Endothelial cell of umbilical vein (primary cell): ENCODE measurements around the gene RPTN. TPM values are rescaled to one million over a fixed set of nuclear protein-coding genes. Genes with fewer than 3 reads are reported as not detected.

ENCODE experiments used
- BruUV-seq: library from RNA; stranded (reverse); fragments of 400-500 nt; replicated peaks from 2 replicates; lab custom pipeline; 2021; lab: Mats Ljungman, UMichigan
- CTCF ChIA-PET: fragments of 300-600, 350-600 bp; sonication (Branson Sonifier 250); formaldehyde crosslinking; loops from one replicate; lab custom pipeline; 2021; ENCODE audit warnings: antibody characterized with exemption, inconsistent platforms; lab: Charles Lee
- POLR2A ChIA-PET: fragments of 300-600, 350-600 bp; sonication (Branson Sonifier 250); formaldehyde crosslinking; loops from one replicate; lab custom pipeline; 2021; ENCODE audit warnings: antibody characterized with exemption, inconsistent platforms; lab: Charles Lee
- DNase-seq: peaks from one replicate; pipeline ENCODE4 v3.0.0-alpha.2; 2011; ENCODE audit warnings: low read depth, low spot score
- FAIRE-seq: peaks from 2 replicates; lab custom pipeline; 2011; peaks lifted over from hg19 to GRCh38; lab: Jason Lieb, UNC
- H2AFZ ChIP-seq: 2 replicates; pipeline ENCODE4 v1.6.0; 2012; ENCODE audit warnings: low read depth, low read length, control low read depth, inconsistent platforms
- H3K27ac ChIP-seq: 2 replicates; pipeline ENCODE4 v1.5.1; 2011; ENCODE audit warnings: low read depth, mild to moderate bottlenecking, control low read depth, low read length, moderate library complexity; ENCODE audit not compliant: insufficient read depth
- H3K27me3 ChIP-seq, 2 experiments: 2 replicates each; pipeline versions ENCODE4 v1.6.0 to v1.6.1; 2011; ENCODE audit warnings: low read length in 2 of 2, mixed read lengths in 1 of 2; ENCODE audit not compliant: control insufficient read depth in 2 of 2, insufficient read depth in 2 of 2
- H3K36me3 ChIP-seq, 2 experiments: 2 replicates in 1 of 2; 3 replicates in 1 of 2; pipeline ENCODE4 v1.5.1; 2011; ENCODE audit warnings: low read length in 2 of 2, mild to moderate bottlenecking in 1 of 2, moderate library complexity in 1 of 2; ENCODE audit not compliant: control insufficient read depth in 2 of 2, insufficient read depth in 2 of 2; ENCODE audit errors: extremely low read depth in 1 of 2
- H3K4me1 ChIP-seq: 3 replicates; pipeline ENCODE4 v1.5.1; 2011; ENCODE audit warnings: mild to moderate bottlenecking, low read length; ENCODE audit not compliant: control insufficient read depth, insufficient read depth; ENCODE audit errors: extremely low read depth
- H3K4me2 ChIP-seq: 2 replicates; pipeline ENCODE4 v1.6.1; 2011; ENCODE audit warnings: low read length, control low read depth, mixed read lengths; ENCODE audit not compliant: insufficient read depth
- H3K4me3 ChIP-seq, 3 experiments: fragments of 200-600 bp in 1 of 3; sonication (generic), shearing (Covaris generic) in 1 of 3; replicated peaks in 1 of 3; 2 replicates each; pipeline ENCODE4 v1.5.1; 2011 to 2016; ENCODE audit warnings: control low read depth in 3 of 3, low read length in 3 of 3, mild to moderate bottlenecking in 2 of 3, inconsistent platforms in 1 of 3, low read depth in 1 of 3, moderate library complexity in 1 of 3; ENCODE audit not compliant: insufficient read depth in 1 of 3
- H3K79me2 ChIP-seq: 2 replicates; pipeline ENCODE4 v1.6.0; 2012; ENCODE audit warnings: low read length, inconsistent platforms; ENCODE audit not compliant: control insufficient read depth, insufficient read depth
- H3K9ac ChIP-seq: replicated peaks from 2 replicates; pipeline ENCODE3; 2011; ENCODE audit warnings: low read length, control low read depth; ENCODE audit not compliant: insufficient read depth; ENCODE audit errors: extremely low read depth
- H3K9me1 ChIP-seq: replicated peaks from 3 replicates; pipeline ENCODE4 v1.6.0; 2011; ENCODE audit warnings: mild to moderate bottlenecking, low read length; ENCODE audit not compliant: control insufficient read depth, insufficient read depth; ENCODE audit errors: extremely low read depth
- H3K9me3 ChIP-seq: replicated peaks from 2 replicates; pipeline ENCODE4 v1.5.1; 2012; ENCODE audit warnings: low read length, inconsistent platforms; ENCODE audit not compliant: control insufficient read depth, insufficient read depth
- H4K20me1 ChIP-seq: replicated peaks from 2 replicates; pipeline ENCODE3; 2011; ENCODE audit warnings: mild to moderate bottlenecking, low read length; ENCODE audit not compliant: control insufficient read depth, insufficient read depth; ENCODE audit errors: extremely low read depth
- EZH2 ChIP-seq: IDR thresholded peaks from 2 replicates; pipeline ENCODE4 v1.6.1; 2012; ENCODE audit warnings: borderline replicate concordance, low read depth, mild to moderate bottlenecking, moderate library complexity, low read length, inconsistent platforms; ENCODE audit not compliant: severe bottlenecking
- FOS ChIP-seq: IDR thresholded peaks from 2 replicates; pipeline ENCODE4 v1.6.1; 2011; ENCODE audit warnings: mild to moderate bottlenecking, low read length, moderate library complexity, borderline replicate concordance; ENCODE audit not compliant: insufficient read depth
- GATA2 ChIP-seq: IDR thresholded peaks from 2 replicates; pipeline ENCODE4 v1.7.0; 2011; ENCODE audit warnings: low read depth, mild to moderate bottlenecking, moderate library complexity, mixed read lengths, low read length; ENCODE audit not compliant: insufficient read length, insufficient read depth
- JUN ChIP-seq: IDR thresholded peaks from 2 replicates; pipeline ENCODE4 v1.6.1; 2011; ENCODE audit warnings: borderline replicate concordance, low read depth; ENCODE audit not compliant: insufficient read length, insufficient read depth
- MYC ChIP-seq: IDR thresholded peaks from one replicate; pipeline ENCODE4 v1.6.1; 2011; ENCODE audit warnings: mild to moderate bottlenecking, low read depth, low read length
- POLR2A ChIP-seq: IDR thresholded peaks from 2 replicates; pipeline ENCODE4 v1.6.1; 2012; ENCODE audit warnings: low read depth, mild to moderate bottlenecking, control low read depth, low read length
- POLR2AphosphoS5 ChIP-seq: IDR thresholded peaks from 2 replicates; pipeline ENCODE4 v1.6.1; 2012; ENCODE audit warnings: low read depth, mild to moderate bottlenecking, control low read depth, low read length, moderate library complexity; ENCODE audit not compliant: insufficient read depth
- dilution Hi-C: fragments of 300-500 bp; cut with MboI; formaldehyde crosslinking; loops from one replicate; pipeline ENCODE4 v1.15.0; 2019; ENCODE audit warnings: low sequenced_read_pairs; ENCODE audit not compliant: extremely low pct_ligation_motif_present
- intact Hi-C: fragments of 100-400 bp; cut with micrococcal nuclease; formaldehyde crosslinking; loops from one replicate; pipeline ENCODE4 v1.10.0; 2022
- polyA plus RNA-seq, 4 experiments: library from polyadenylated mRNA; depleted of rRNA in 3 of 4; stranded (reverse) in 3 of 4; unstranded in 1 of 4; fragments of >200 nt; gene quantifications; 2 replicates each; pipeline versions ENCODE4 v1.2.1 to v1.2.3, GENCODE V29; 2011 to 2012; ENCODE audit warnings: missing spikeins in 1 of 4
- total RNA-seq: library from RNA; stranded (reverse); gene quantifications from 2 replicates; pipeline ENCODE4 v1.2.3, GENCODE V29; 2021
- TF ChIP-seq, protein P1 (sequence below): IDR thresholded peaks from 2 replicates; pipeline ENCODE4 v1.6.1; 2011; ENCODE audit not compliant: insufficient read depth, insufficient read length
- TF ChIP-seq, protein P2 (sequence below), 2 donors: IDR thresholded peaks; 1 replicate in 1 of 2; 2 replicates in 1 of 2; pipeline ENCODE4 v1.5.1; 2011; ENCODE audit warnings: low read length in 2 of 2, mild to moderate bottlenecking in 2 of 2, moderate library complexity in 2 of 2, control low read depth in 1 of 2, inconsistent platforms in 1 of 2, low read depth in 1 of 2; ENCODE audit not compliant: insufficient read depth in 1 of 2; ENCODE audit errors: extremely low read depth in 1 of 2

Gene RPTN
- total and polyA plus RNA-seq, 2 donors (not counting 3 experiments of a cell fraction or from before 2014, with no cell fraction given): not detected

DNA sequence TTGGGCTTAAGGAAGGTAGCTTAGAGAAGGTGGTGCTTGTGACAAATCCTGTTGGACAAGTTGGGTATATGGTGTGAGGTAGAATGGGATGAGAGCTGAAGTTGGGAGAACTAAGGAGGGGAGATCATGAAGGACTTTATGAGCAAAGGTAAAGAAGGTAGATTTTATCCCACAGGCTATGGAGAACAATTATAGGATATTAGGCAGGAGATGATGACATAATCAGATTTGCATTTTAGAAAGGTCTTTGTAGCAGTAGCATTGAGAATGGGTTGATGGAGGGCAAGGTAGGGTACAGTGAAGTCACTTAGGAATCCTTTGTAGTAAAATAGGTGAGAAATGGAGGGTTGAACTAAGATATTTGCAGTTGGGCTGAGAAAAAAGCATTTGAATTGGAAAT lies 28.8 kb downstream of the RPTN start:
- BruUV-seq: no TSS peak
- TF ChIP-seq, protein P1, sequence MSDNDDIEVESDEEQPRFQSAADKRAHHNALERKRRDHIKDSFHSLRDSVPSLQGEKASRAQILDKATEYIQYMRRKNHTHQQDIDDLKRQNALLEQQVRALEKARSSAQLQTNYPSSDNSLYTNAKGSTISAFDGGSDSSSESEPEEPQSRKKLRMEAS: no peak
- no peak for TF ChIP-seq MYC
- TF ChIP-seq, protein P2, sequence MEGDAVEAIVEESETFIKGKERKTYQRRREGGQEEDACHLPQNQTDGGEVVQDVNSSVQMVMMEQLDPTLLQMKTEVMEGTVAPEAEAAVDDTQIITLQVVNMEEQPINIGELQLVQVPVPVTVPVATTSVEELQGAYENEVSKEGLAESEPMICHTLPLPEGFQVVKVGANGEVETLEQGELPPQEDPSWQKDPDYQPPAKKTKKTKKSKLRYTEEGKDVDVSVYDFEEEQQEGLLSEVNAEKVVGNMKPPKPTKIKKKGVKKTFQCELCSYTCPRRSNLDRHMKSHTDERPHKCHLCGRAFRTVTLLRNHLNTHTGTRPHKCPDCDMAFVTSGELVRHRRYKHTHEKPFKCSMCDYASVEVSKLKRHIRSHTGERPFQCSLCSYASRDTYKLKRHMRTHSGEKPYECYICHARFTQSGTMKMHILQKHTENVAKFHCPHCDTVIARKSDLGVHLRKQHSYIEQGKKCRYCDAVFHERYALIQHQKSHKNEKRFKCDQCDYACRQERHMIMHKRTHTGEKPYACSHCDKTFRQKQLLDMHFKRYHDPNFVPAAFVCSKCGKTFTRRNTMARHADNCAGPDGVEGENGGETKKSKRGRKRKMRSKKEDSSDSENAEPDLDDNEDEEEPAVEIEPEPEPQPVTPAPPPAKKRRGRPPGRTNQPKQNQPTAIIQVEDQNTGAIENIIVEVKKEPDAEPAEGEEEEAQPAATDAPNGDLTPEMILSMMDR (IDR thresholded peaks at IDR 0.05; ENCODE audit: extremely low read depth in 1 of 2, insufficient read depth in 1 of 2, low read depth in 1 of 2, low read length in 2 of 2): no peak
- no peak for TF ChIP-seq EZH2
- no peak for TF ChIP-seq JUN
- TF ChIP-seq GATA2: no peak
- TF ChIP-seq POLR2AphosphoS5: no peak
- no peak for TF ChIP-seq POLR2A
- no peak for TF ChIP-seq FOS
- POLR2A ChIA-PET: no interaction called here
- Histone ChIP-seq H3K4me3 (no peak overlapping the region), H3K36me3 (no peaks in the 10 kb centered on the region), H3K4me2 (no peak overlapping the region), H3K79me2 (no peaks in the 10 kb centered on the region), H3K9me3 (no peaks in the 10 kb centered on the region), H3K27me3 (peaks cover 4 to 5% of the 10 kb centered on the region in 2 experiments), H2AFZ (no peak overlapping the region), H3K9me1 (no peaks in the 10 kb centered on the region), H3K9ac (no peak overlapping the region), H3K27ac (no peak overlapping the region), H4K20me1 (no peaks in the 10 kb centered on the region), H3K4me1 (no peaks in the 10 kb centered on the region)
- no peak for FAIRE-seq
- dilution Hi-C loops (no loop called here), intact Hi-C loops (no loop called here)
- DNase-seq: no peak
- CTCF ChIA-PET: no interaction called here
